ENCODE data around the gene ADAMTSL2.
"Not testable (repeated sequence)": the region's sequence is repeated elsewhere in the genome, so short reads cannot be mapped to it uniquely, and the experiment has no call there.

ADAMTSL2 gene

GRCh38 chr9:133563291-133563796 is 28.8 kb downstream of the ADAMTSL2 start:
- H3K9me3 Mint-ChIP-seq: no peaks in the 10 kb centered on the region
- H3K27ac Mint-ChIP-seq: no peak overlapping the region
- H3K36me3 Mint-ChIP-seq (ENCODE audit: low read depth): no peaks in the 10 kb centered on the region
- H3K27me3 Mint-ChIP-seq: peaks cover 3% of the 10 kb centered on the region
- H3K4me1 Mint-ChIP-seq (ENCODE audit: low read depth): peaks cover 17% of the 10 kb centered on the region
- H3K4me3 Mint-ChIP-seq: no peak overlapping the region
- no peak for DNase-seq

- not testable (repeated sequence) for H3K4me3 Mint-ChIP-seq; H3K36me3 Mint-ChIP-seq (ENCODE audit: low read depth); DNase-seq; H3K27me3 Mint-ChIP-seq; H3K27ac Mint-ChIP-seq; H3K9me3 Mint-ChIP-seq
- H3K4me1 Mint-ChIP-seq (ENCODE audit: low read depth): peaks cover 12% of the 10 kb centered on the region
These were observed 29.3 kb downstream of the ADAMTSL2 start for GRCh38 chr9:133563814-133564213.

GRCh38 chr9:133564451-133565116 is 30.1 kb downstream of the ADAMTSL2 start:
- peaks cover 3% of the 10 kb centered on the region for H3K27me3 Mint-ChIP-seq
- no peaks in the 10 kb centered on the region for H3K9me3 Mint-ChIP-seq
- H3K36me3 Mint-ChIP-seq (ENCODE audit: low read depth): no peaks in the 10 kb centered on the region
- no peak for DNase-seq
- no peak overlapping the region for H3K27ac Mint-ChIP-seq
- peaks cover 9% of the 10 kb centered on the region for H3K4me1 Mint-ChIP-seq (ENCODE audit: low read depth)
- H3K4me3 Mint-ChIP-seq: no peak overlapping the region

GRCh38 chr9:133566382-133566781 is 31.9 kb downstream of the ADAMTSL2 start:
- no peak overlapping the region for H3K27ac Mint-ChIP-seq
- DNase-seq: no peak
- H3K36me3 Mint-ChIP-seq (ENCODE audit: low read depth): no peaks in the 10 kb centered on the region
- no peaks in the 10 kb centered on the region for H3K9me3 Mint-ChIP-seq
- H3K4me1 Mint-ChIP-seq (ENCODE audit: low read depth): peaks cover 7% of the 10 kb centered on the region
- no peak overlapping the region for H3K4me3 Mint-ChIP-seq
- H3K27me3 Mint-ChIP-seq: no peaks in the 10 kb centered on the region

- Mint-ChIP-seq H3K27ac (no peak overlapping the region), H3K4me3 (no peak overlapping the region), H3K36me3 (ENCODE audit: low read depth) (no peaks in the 10 kb centered on the region), H3K9me3 (no peaks in the 10 kb centered on the region), H3K27me3 (no peaks in the 10 kb centered on the region), H3K4me1 (ENCODE audit: low read depth) (peaks cover 7% of the 10 kb centered on the region)
- DNase-seq: no peak
These were observed 32.3 kb downstream of the ADAMTSL2 start for GRCh38 chr9:133566817-133567216.

- peaks cover 4% of the 10 kb centered on the region for H3K4me1 Mint-ChIP-seq (ENCODE audit: low read depth)
- no peaks in the 10 kb centered on the region for H3K36me3 Mint-ChIP-seq (ENCODE audit: low read depth)
- H3K4me3 Mint-ChIP-seq: no peak overlapping the region
- H3K9me3 Mint-ChIP-seq: no peaks in the 10 kb centered on the region
- H3K27me3 Mint-ChIP-seq: peaks cover 2% of the 10 kb centered on the region
- no peak overlapping the region for H3K27ac Mint-ChIP-seq
- DNase-seq: no peak
These were observed 33.7 kb downstream of the ADAMTSL2 start for GRCh38 chr9:133568186-133568585.

- no peak overlapping the region for H3K27ac Mint-ChIP-seq
These were observed 34.7 kb downstream of the ADAMTSL2 start for GRCh38 chr9:133569121-133569785.

GRCh38 chr9:133569891-133570690 is 35.6 kb downstream of the ADAMTSL2 start:
- H3K27ac Mint-ChIP-seq: no peak overlapping the region
- peaks cover 2% of the 10 kb centered on the region for H3K27me3 Mint-ChIP-seq
- no peak for DNase-seq

More at GRCh38 chr9:133569121-133569785, 34.7 kb downstream of the ADAMTSL2 start:
- DNase-seq: no peak
- H3K9me3 Mint-ChIP-seq: no peaks in the 10 kb centered on the region
- no peaks in the 10 kb centered on the region for H3K36me3 Mint-ChIP-seq (ENCODE audit: low read depth)
- H3K4me3 Mint-ChIP-seq: no peak overlapping the region
- H3K4me1 Mint-ChIP-seq (ENCODE audit: low read depth): no peaks in the 10 kb centered on the region
- H3K27me3 Mint-ChIP-seq: peaks cover 2% of the 10 kb centered on the region

GRCh38 chr9:133570691-133571080 is 36.2 kb downstream of the ADAMTSL2 start:
- no peaks in the 10 kb centered on the region for H3K9me3 Mint-ChIP-seq

More at GRCh38 chr9:133569891-133570690, 35.6 kb downstream of the ADAMTSL2 start:
- H3K9me3 Mint-ChIP-seq: no peaks in the 10 kb centered on the region
- H3K36me3 Mint-ChIP-seq (ENCODE audit: low read depth): no peaks in the 10 kb centered on the region
- H3K4me1 Mint-ChIP-seq (ENCODE audit: low read depth): no peaks in the 10 kb centered on the region
- H3K4me3 Mint-ChIP-seq: no peak overlapping the region

GRCh38 chr9:133571391-133571890 is 36.9 kb downstream of the ADAMTSL2 start:
- H3K27me3 Mint-ChIP-seq: peaks cover 11% of the 10 kb centered on the region
- H3K4me1 Mint-ChIP-seq (ENCODE audit: low read depth): no peaks in the 10 kb centered on the region
- H3K4me3 Mint-ChIP-seq: no peak overlapping the region
- no peaks in the 10 kb centered on the region for H3K9me3 Mint-ChIP-seq
- no peak for DNase-seq
- no peaks in the 10 kb centered on the region for H3K36me3 Mint-ChIP-seq (ENCODE audit: low read depth)
- no peak overlapping the region for H3K27ac Mint-ChIP-seq

More at GRCh38 chr9:133570691-133571080, 36.2 kb downstream of the ADAMTSL2 start:
- Mint-ChIP-seq H3K27ac (no peak overlapping the region), H3K36me3 (ENCODE audit: low read depth) (no peaks in the 10 kb centered on the region), H3K4me3 (no peak overlapping the region), H3K27me3 (peaks cover 6% of the 10 kb centered on the region), H3K4me1 (ENCODE audit: low read depth) (no peaks in the 10 kb centered on the region)
- DNase-seq: no peak

- no peak overlapping the region for H3K4me3 Mint-ChIP-seq
- H3K36me3 Mint-ChIP-seq (ENCODE audit: low read depth): no peaks in the 10 kb centered on the region
- peaks cover 17% of the 10 kb centered on the region for H3K27me3 Mint-ChIP-seq
- no peak for DNase-seq
- peaks cover 6% of the 10 kb centered on the region for H3K4me1 Mint-ChIP-seq (ENCODE audit: low read depth)
- no peak overlapping the region for H3K27ac Mint-ChIP-seq
- H3K9me3 Mint-ChIP-seq: no peaks in the 10 kb centered on the region
These were observed 37.5 kb downstream of the ADAMTSL2 start for GRCh38 chr9:133571896-133572595.

GRCh38 chr9:133572821-133573361 is 38.4 kb downstream of the ADAMTSL2 start:
- no peak for DNase-seq
- H3K27ac Mint-ChIP-seq: no peak overlapping the region
- H3K9me3 Mint-ChIP-seq: no peaks in the 10 kb centered on the region
- peaks cover 6% of the 10 kb centered on the region for H3K4me1 Mint-ChIP-seq (ENCODE audit: low read depth)
- no peaks in the 10 kb centered on the region for H3K36me3 Mint-ChIP-seq (ENCODE audit: low read depth)
- H3K4me3 Mint-ChIP-seq: no peak overlapping the region
- H3K27me3 Mint-ChIP-seq: peaks cover 23% of the 10 kb centered on the region

GRCh38 chr9:133573791-133574515 is 39.4 kb downstream of the ADAMTSL2 start:
- DNase-seq: no peak
- H3K36me3 Mint-ChIP-seq (ENCODE audit: low read depth): no peaks in the 10 kb centered on the region
- H3K27ac Mint-ChIP-seq: no peak overlapping the region
- peaks cover 6% of the 10 kb centered on the region for H3K4me1 Mint-ChIP-seq (ENCODE audit: low read depth)
- no peak overlapping the region for H3K4me3 Mint-ChIP-seq
- no peaks in the 10 kb centered on the region for H3K9me3 Mint-ChIP-seq
- H3K27me3 Mint-ChIP-seq: peaks cover 29% of the 10 kb centered on the region

Data from activated T-cell treated with anti-CD3 and anti-CD28 coated beads, Interleukin-2, amount 50 U/mL, for 24 hours (primary cell).